Measurements from ENCODE around the gene OPA3.

OPA3 gene

GRCh38 chr19:45597425-45598111, 13.0 kb upstream of the OPA3 start:
- Histone ChIP-seq H3K36me3 (replicated peaks in 1 of 2; ENCODE audit: control insufficient read depth in 2 of 2, insufficient read depth in 2 of 2, low read length in 2 of 2) (no peaks in the 10 kb centered on the region), H3K27ac (replicated peaks; ENCODE audit: low read length) (no peak overlapping the region), H3K14ac (ENCODE audit: low read length) (no peak overlapping the region), H3K9me3 (replicated peaks in 1 of 2; ENCODE audit: control insufficient read depth in 2 of 2, insufficient read depth in 1 of 2, low read depth in 1 of 2, low read length in 2 of 2) (peaks cover 0 to 1% of the 10 kb centered on the region in 2 donors), H3K9ac (ENCODE audit: low read depth, low read length, poor library complexity) (peak overlapping the region; percentile 66), H3K18ac (ENCODE audit: low read length) (no peak overlapping the region), H3K4me3 (ENCODE audit: low read length in 2 of 2) (no peak overlapping the region), H3K4me1 (ENCODE audit: control insufficient read depth in 2 of 2, insufficient read depth in 1 of 2, low read depth in 1 of 2, low read length in 2 of 2) (peaks cover 0 to 12% of the 10 kb centered on the region in 2 donors), H2AK5ac (ENCODE audit: low read depth, low read length) (no peak overlapping the region), H2BK12ac (ENCODE audit: low read length) (no peak overlapping the region), H3K23ac (ENCODE audit: low read depth, low read length, poor library complexity) (no peak overlapping the region), H2AFZ (ENCODE audit: low read length) (peak overlapping the region; percentile 82), H2BK15ac (ENCODE audit: low read length) (no peak overlapping the region), H3K27me3 (ENCODE audit: control insufficient read depth in 3 of 3, insufficient read depth in 3 of 3, low read depth in 1 of 3, low read length in 3 of 3) (peaks cover 32 to 68% (median 63%) of the 10 kb centered on the region in 3 experiments), H2BK120ac (ENCODE audit: low read depth, low read length) (no peak overlapping the region), H2BK5ac (ENCODE audit: low read length) (no peak overlapping the region), H4K8ac (ENCODE audit: low read depth, low read length) (no peak overlapping the region), H3K79me1 (ENCODE audit: low read depth, low read length) (no peaks in the 10 kb centered on the region), H4K91ac (ENCODE audit: low read depth, low read length, poor library complexity) (no peak overlapping the region), H3K4me2 (ENCODE audit: insufficient read depth, low read length, poor library complexity, severe bottlenecking) (no peak overlapping the region), H3K4ac (ENCODE audit: low read length) (no peak overlapping the region)
- no peak for DNase-seq (ENCODE audit: low spot score)
- WGBS, 2 donors (ENCODE audit: extremely low coverage in 2 of 2, insufficient read length in 2 of 2, insufficient replicate concordance in 1 of 2), result no CpG with 5 or more reads among the region's 5 CpGs

DNA sequence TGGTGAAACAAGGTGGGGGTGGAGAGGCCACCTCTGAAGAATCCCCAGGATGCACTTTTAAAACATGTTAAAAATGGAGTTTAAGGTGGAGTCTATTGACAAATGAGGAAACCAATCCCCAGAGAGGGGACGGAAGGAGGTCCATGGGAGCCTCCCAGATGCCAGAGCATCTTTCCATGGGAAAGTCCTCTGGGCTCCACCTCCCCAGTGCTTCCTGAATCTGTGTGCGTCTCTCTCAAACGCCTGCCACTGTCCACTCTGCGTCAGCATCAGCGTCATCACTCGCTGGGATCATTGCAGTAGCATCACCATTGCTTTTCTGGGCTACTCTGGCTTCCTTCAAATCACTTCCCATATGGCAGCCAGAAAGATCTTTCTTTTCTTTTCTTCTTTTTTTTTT, 11.2 kb upstream of the OPA3 start:
- DNase-seq (ENCODE audit: low spot score), result no peak
- Histone ChIP-seq H4K8ac (ENCODE audit: low read depth, low read length) (no peak overlapping the region), H2AFZ (ENCODE audit: low read length) (no peak overlapping the region), H3K9ac (ENCODE audit: low read depth, low read length, poor library complexity) (no peak overlapping the region), H2BK120ac (ENCODE audit: low read depth, low read length) (no peak overlapping the region), H3K4ac (ENCODE audit: low read length) (no peak overlapping the region), H4K91ac (ENCODE audit: low read depth, low read length, poor library complexity) (no peak overlapping the region), H3K9me3 (replicated peaks in 1 of 2; ENCODE audit: control insufficient read depth in 2 of 2, insufficient read depth in 1 of 2, low read depth in 1 of 2, low read length in 2 of 2) (peaks cover 0 to 6% of the 10 kb centered on the region in 2 donors), H3K4me2 (ENCODE audit: insufficient read depth, low read length, poor library complexity, severe bottlenecking) (no peak overlapping the region), H3K27ac (replicated peaks; ENCODE audit: low read length) (no peak overlapping the region), H3K4me3 (ENCODE audit: low read length in 2 of 2) (no peak overlapping the region), H2BK5ac (ENCODE audit: low read length) (no peak overlapping the region), H3K4me1 (ENCODE audit: control insufficient read depth in 2 of 2, insufficient read depth in 1 of 2, low read depth in 1 of 2, low read length in 2 of 2) (peaks cover under 1 to 12% of the 10 kb centered on the region in 2 donors), H2AK5ac (ENCODE audit: low read depth, low read length) (no peak overlapping the region), H3K18ac (ENCODE audit: low read length) (no peak overlapping the region), H3K79me1 (ENCODE audit: low read depth, low read length) (no peaks in the 10 kb centered on the region), H3K23ac (ENCODE audit: low read depth, low read length, poor library complexity) (no peak overlapping the region), H3K36me3 (replicated peaks in 1 of 2; ENCODE audit: control insufficient read depth in 2 of 2, insufficient read depth in 2 of 2, low read length in 2 of 2) (no peaks in the 10 kb centered on the region), H3K14ac (ENCODE audit: low read length) (no peak overlapping the region), H3K27me3 (ENCODE audit: control insufficient read depth in 3 of 3, insufficient read depth in 3 of 3, low read depth in 1 of 3, low read length in 3 of 3) (peaks cover 23 to 59% (median 50%) of the 10 kb centered on the region in 3 experiments), H2BK15ac (ENCODE audit: low read length) (no peak overlapping the region), H2BK12ac (ENCODE audit: low read length) (no peak overlapping the region)
- no CpG with 5 or more reads among the region's 6 CpGs for WGBS, 2 donors (ENCODE audit: extremely low coverage in 2 of 2, insufficient read length in 2 of 2, insufficient replicate concordance in 1 of 2)

DNA sequence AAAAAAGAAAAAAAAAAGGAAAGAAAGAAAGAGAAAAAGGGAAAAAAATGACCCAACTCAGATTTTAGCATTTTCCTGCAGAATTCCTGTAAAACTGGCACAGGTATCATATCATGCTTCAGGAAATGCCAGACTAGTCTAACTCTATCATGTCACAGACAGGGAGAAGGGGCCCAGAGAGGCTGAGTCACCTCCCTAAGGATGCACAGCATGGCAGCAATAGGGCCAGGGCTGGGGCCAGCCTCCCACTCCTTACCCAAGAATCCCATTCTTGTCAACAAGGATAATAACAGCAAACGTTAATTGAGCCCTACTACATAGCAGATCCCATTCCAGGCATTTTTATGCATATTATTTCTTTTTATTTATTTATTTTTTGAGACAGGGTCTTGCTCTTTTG, 8.9 kb upstream of the OPA3 start:
- Histone ChIP-seq H3K4me1 (ENCODE audit: control insufficient read depth in 2 of 2, insufficient read depth in 1 of 2, low read depth in 1 of 2, low read length in 2 of 2) (peaks cover 2 to 11% of the 10 kb centered on the region in 2 donors), H3K27ac (replicated peaks; ENCODE audit: low read length) (no peak overlapping the region), H3K4ac (ENCODE audit: low read length) (no peak overlapping the region), H3K36me3 (replicated peaks in 1 of 2; ENCODE audit: control insufficient read depth in 2 of 2, insufficient read depth in 2 of 2, low read length in 2 of 2) (no peaks in the 10 kb centered on the region), H2BK120ac (ENCODE audit: low read depth, low read length) (no peak overlapping the region), H3K18ac (ENCODE audit: low read length) (no peak overlapping the region), H3K9ac (ENCODE audit: low read depth, low read length, poor library complexity) (no peak overlapping the region), H3K27me3 (ENCODE audit: control insufficient read depth in 3 of 3, insufficient read depth in 3 of 3, low read depth in 1 of 3, low read length in 3 of 3) (peaks cover 7 to 40% (median 27%) of the 10 kb centered on the region in 3 experiments), H3K4me2 (ENCODE audit: insufficient read depth, low read length, poor library complexity, severe bottlenecking) (no peak overlapping the region), H2BK12ac (ENCODE audit: low read length) (no peak overlapping the region), H3K79me1 (ENCODE audit: low read depth, low read length) (no peaks in the 10 kb centered on the region), H3K9me3 (replicated peaks in 1 of 2; ENCODE audit: control insufficient read depth in 2 of 2, insufficient read depth in 1 of 2, low read depth in 1 of 2, low read length in 2 of 2) (peaks cover 0 to 6% of the 10 kb centered on the region in 2 donors), H4K8ac (ENCODE audit: low read depth, low read length) (no peak overlapping the region), H4K91ac (ENCODE audit: low read depth, low read length, poor library complexity) (no peak overlapping the region), H2BK5ac (ENCODE audit: low read length) (no peak overlapping the region), H3K14ac (ENCODE audit: low read length) (no peak overlapping the region), H2AFZ (ENCODE audit: low read length) (no peak overlapping the region), H3K4me3 (ENCODE audit: low read length in 2 of 2) (no peak overlapping the region), H2BK15ac (ENCODE audit: low read length) (no peak overlapping the region), H3K23ac (ENCODE audit: low read depth, low read length, poor library complexity) (no peak overlapping the region), H2AK5ac (ENCODE audit: low read depth, low read length) (no peak overlapping the region)
- no CpG with 5 or more reads among the region's 1 CpG for WGBS, 2 donors (ENCODE audit: extremely low coverage in 2 of 2, insufficient read length in 2 of 2, insufficient replicate concordance in 1 of 2)
- no peak for DNase-seq (ENCODE audit: low spot score)

- no peak overlapping the region for H3K9ac ChIP-seq (ENCODE audit: low read depth, low read length, poor library complexity)
- H3K4me2 ChIP-seq (ENCODE audit: insufficient read depth, low read length, poor library complexity, severe bottlenecking), result no peak overlapping the region
- H3K4me1 ChIP-seq (ENCODE audit: control insufficient read depth in 2 of 2, insufficient read depth in 1 of 2, low read depth in 1 of 2, low read length in 2 of 2), result peaks cover under 1 to 2% of the 10 kb centered on the region in 2 donors
- H2BK12ac ChIP-seq (ENCODE audit: low read length), result no peak overlapping the region
- H3K23ac ChIP-seq (ENCODE audit: low read depth, low read length, poor library complexity), result no peak overlapping the region
- H2BK120ac ChIP-seq (ENCODE audit: low read depth, low read length), result no peak overlapping the region
- H2AFZ ChIP-seq (ENCODE audit: low read length), result no peak overlapping the region
- H3K9me3 ChIP-seq (replicated peaks in 1 of 2; ENCODE audit: control insufficient read depth in 2 of 2, insufficient read depth in 1 of 2, low read depth in 1 of 2, low read length in 2 of 2), result peaks cover 0 to 5% of the 10 kb centered on the region in 2 donors
- no peak overlapping the region for H2BK15ac ChIP-seq (ENCODE audit: low read length)
- no CpG with 5 or more reads among the region's 4 CpGs for WGBS, 2 donors (ENCODE audit: extremely low coverage in 2 of 2, insufficient read length in 2 of 2, insufficient replicate concordance in 1 of 2)
- no peak for DNase-seq (ENCODE audit: low spot score)
- no peaks in the 10 kb centered on the region for H3K79me1 ChIP-seq (ENCODE audit: low read depth, low read length)
- no peak overlapping the region for H4K91ac ChIP-seq (ENCODE audit: low read depth, low read length, poor library complexity)
- no peak overlapping the region for H3K14ac ChIP-seq (ENCODE audit: low read length)
- H3K36me3 ChIP-seq (replicated peaks in 1 of 2; ENCODE audit: control insufficient read depth in 2 of 2, insufficient read depth in 2 of 2, low read length in 2 of 2), result no peaks in the 10 kb centered on the region
- no peak overlapping the region for H3K27ac ChIP-seq (replicated peaks; ENCODE audit: low read length)
- no peak overlapping the region for H2BK5ac ChIP-seq (ENCODE audit: low read length)
- H2AK5ac ChIP-seq (ENCODE audit: low read depth, low read length), result no peak overlapping the region
- no peak overlapping the region for H3K4me3 ChIP-seq (ENCODE audit: low read length in 2 of 2)
- no peak overlapping the region for H4K8ac ChIP-seq (ENCODE audit: low read depth, low read length)
- peaks cover 4 to 28% (median 16%) of the 10 kb centered on the region in 3 experiments for H3K27me3 ChIP-seq (ENCODE audit: control insufficient read depth in 3 of 3, insufficient read depth in 3 of 3, low read depth in 1 of 3, low read length in 3 of 3)
- no peak overlapping the region for H3K18ac ChIP-seq (ENCODE audit: low read length)
- no peak overlapping the region for H3K4ac ChIP-seq (ENCODE audit: low read length)
Measured at GRCh38 chr19:45592366-45592765, 7.8 kb upstream of the OPA3 start.
